HCT116 (cell line): ENCODE results near the gene CDYL2.

Source experiments
- EGR1 ChIP-seq: IDR thresholded peaks from 2 replicates; pipeline ENCODE4 v1.6.1; 2012; ENCODE audit warnings: low read depth
- ELF1 ChIP-seq: IDR thresholded peaks from 2 replicates; pipeline ENCODE4 v1.6.1; 2012; ENCODE audit warnings: low read depth, borderline replicate concordance
- SRF ChIP-seq: IDR thresholded peaks from 2 replicates; pipeline ENCODE4 v1.6.1; 2012; ENCODE audit warnings: low read depth
- TCF7L2 ChIP-seq: IDR thresholded peaks from 2 replicates; pipeline ENCODE4 v1.7.0; 2011; ENCODE audit warnings: borderline replicate concordance, inconsistent platforms; ENCODE audit not compliant: insufficient read depth, insufficient read length; ENCODE audit errors: extremely low read depth
- ZFX ChIP-seq: fragments of 450-650 bp; IDR thresholded peaks from 2 replicates; pipeline ENCODE4 v1.6.1; 2017
- TF ChIP-seq, protein P1 (sequence below), 3 experiments: fragments of 200-600 bp in 1 of 3; sonication (generic) in 1 of 3; IDR thresholded peaks in 2 of 3; conservative IDR thresholded peaks in 1 of 3; 2 replicates each; pipeline ENCODE4 v1.5.1; 2012 to 2017; ENCODE audit warnings: low read depth in 2 of 3, low read length in 2 of 3, antibody characterized with exemption in 1 of 3, borderline replicate concordance in 1 of 3, control low read depth in 1 of 3, mild to moderate bottlenecking in 1 of 3, mixed read lengths in 1 of 3, mixed run types in 1 of 3, moderate library complexity in 1 of 3; ENCODE audit not compliant: insufficient read depth in 1 of 3

DNA sequence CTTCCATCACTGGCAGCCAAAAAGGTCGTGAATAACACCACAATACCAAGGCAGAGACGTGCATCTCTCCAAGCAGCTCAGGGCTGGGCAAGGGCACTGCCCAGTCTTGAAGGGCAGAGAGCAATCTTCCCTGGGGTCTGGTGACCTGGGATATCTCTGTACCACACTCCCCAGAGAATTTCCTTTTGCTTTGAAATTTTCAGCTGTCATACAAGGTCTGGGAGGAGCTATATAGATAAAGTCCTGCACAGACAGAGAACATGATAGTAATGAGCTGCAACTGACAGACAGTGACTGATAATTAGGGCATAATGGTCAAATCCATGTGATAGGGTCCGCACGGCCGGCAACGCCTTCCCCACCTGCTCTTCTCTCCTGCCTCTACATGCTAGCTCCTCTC lies 195.5 kb downstream of the CDYL2 start:
- TF ChIP-seq EGR1 (no peak), ELF1 (no peak), TCF7L2 (no peak), ZFX (no peak), SRF (no peak)
- TF ChIP-seq, protein P1, sequence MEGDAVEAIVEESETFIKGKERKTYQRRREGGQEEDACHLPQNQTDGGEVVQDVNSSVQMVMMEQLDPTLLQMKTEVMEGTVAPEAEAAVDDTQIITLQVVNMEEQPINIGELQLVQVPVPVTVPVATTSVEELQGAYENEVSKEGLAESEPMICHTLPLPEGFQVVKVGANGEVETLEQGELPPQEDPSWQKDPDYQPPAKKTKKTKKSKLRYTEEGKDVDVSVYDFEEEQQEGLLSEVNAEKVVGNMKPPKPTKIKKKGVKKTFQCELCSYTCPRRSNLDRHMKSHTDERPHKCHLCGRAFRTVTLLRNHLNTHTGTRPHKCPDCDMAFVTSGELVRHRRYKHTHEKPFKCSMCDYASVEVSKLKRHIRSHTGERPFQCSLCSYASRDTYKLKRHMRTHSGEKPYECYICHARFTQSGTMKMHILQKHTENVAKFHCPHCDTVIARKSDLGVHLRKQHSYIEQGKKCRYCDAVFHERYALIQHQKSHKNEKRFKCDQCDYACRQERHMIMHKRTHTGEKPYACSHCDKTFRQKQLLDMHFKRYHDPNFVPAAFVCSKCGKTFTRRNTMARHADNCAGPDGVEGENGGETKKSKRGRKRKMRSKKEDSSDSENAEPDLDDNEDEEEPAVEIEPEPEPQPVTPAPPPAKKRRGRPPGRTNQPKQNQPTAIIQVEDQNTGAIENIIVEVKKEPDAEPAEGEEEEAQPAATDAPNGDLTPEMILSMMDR (IDR thresholded peaks at IDR 0.05 in 2 of 3, conservative IDR thresholded peaks at IDR 0.05 in 1 of 3; ENCODE audit: borderline replicate concordance in 1 of 3, insufficient read depth in 1 of 3, low read depth in 2 of 3, low read length in 2 of 3), result no peak
